GM12874 (cell line): Measurements from ENCODE around the gene ASF1B.

Source experiments
- CTCF ChIP-seq: IDR thresholded peaks from 2 replicates; pipeline ENCODE4 v1.5.1; 2011; ENCODE audit warnings: low read depth, mild to moderate bottlenecking, control low read depth, low read length, moderate library complexity; ENCODE audit not compliant: insufficient read depth

ASF1B gene

GRCh38 chr19:14174883-14175282 lies 38.5 kb upstream of the ASF1B start:
- no peak for TF ChIP-seq CTCF

- TF ChIP-seq CTCF: no peak
Observed at GRCh38 chr19:14168993-14169392, 32.6 kb upstream of the ASF1B start.

- TF ChIP-seq CTCF: no peak
Observed at GRCh38 chr19:14168259-14168972, 32.0 kb upstream of the ASF1B start.

GRCh38 chr19:14167576-14168138 lies 31.3 kb upstream of the ASF1B start:
- TF ChIP-seq CTCF: no peak

- no peak for TF ChIP-seq CTCF
Observed at GRCh38 chr19:14166999-14167575, 30.7 kb upstream of the ASF1B start.

- no peak for TF ChIP-seq CTCF
Observed at GRCh38 chr19:14165990-14166830, 29.8 kb upstream of the ASF1B start.
